Measurements from ENCODE around the gene PILRA. TPM values are rescaled to one million over a fixed set of nuclear protein-coding genes. Genes with fewer than 3 reads are reported as not detected.
"Not testable (repeated sequence)": the region's sequence is repeated elsewhere in the genome, so short reads cannot be mapped to it uniquely, and the experiment has no call there.

The PILRA gene
- total and polyA plus RNA-seq, 4 donors = 1.5 to 3.5 (median 3.1) TPM

GRCh38 chr7:100372256-100372655, 1.0 kb upstream of the PILRA start:
- no peaks in the 10 kb centered on the region for H3K9me3 ChIP-seq (ENCODE audit: control insufficient read depth in 4 of 4, low read length in 3 of 4)

GRCh38 chr7:100372694-100373093, 593 bp upstream of the PILRA start:
- TF ChIP-seq YY1 (IDR thresholded peaks at IDR 0.05) = no peak
- TF ChIP-seq SP1 (IDR thresholded peaks at IDR 0.05) = no peak
- DNase-seq (ENCODE audit: low spot score) = no peak
- H3K9ac ChIP-seq (ENCODE audit: low read depth in 1 of 2, low read length in 2 of 2) = no peak overlapping the region
- H3K9me3 ChIP-seq (ENCODE audit: control insufficient read depth in 4 of 4, low read length in 3 of 4) = no peaks in the 10 kb centered on the region
- 61% methylated on average over 6 of the region's 6 CpGs for WGBS
- no peaks in the 10 kb centered on the region for H3K4me1 ChIP-seq (ENCODE audit: control insufficient read depth in 4 of 4, insufficient read depth in 4 of 4, low read length in 3 of 4)
- H3K4me3 ChIP-seq (ENCODE audit: low read depth in 1 of 3, low read length in 3 of 3) = no peak overlapping the region
- peak overlapping the region; percentile 57 to 72 for H3K27ac ChIP-seq (ENCODE audit: low read depth in 1 of 2, low read length in 2 of 2)
- H3K36me3 ChIP-seq (ENCODE audit: control insufficient read depth in 4 of 4, insufficient read depth in 3 of 4, low read depth in 1 of 4, low read length in 3 of 4) = peaks cover 0 to under 1% (median 0%) of the 10 kb centered on the region in 4 donors
- no peaks in the 10 kb centered on the region for H3K27me3 ChIP-seq (ENCODE audit: control insufficient read depth in 4 of 4, insufficient read depth in 4 of 4, low read length in 3 of 4)

More at GRCh38 chr7:100372256-100372655, 1.0 kb upstream of the PILRA start:
- no peak for DNase-seq (ENCODE audit: low spot score)
- no peak for TF ChIP-seq RXRA (IDR thresholded peaks at IDR 0.05)
- TF ChIP-seq YY1 (IDR thresholded peaks at IDR 0.05) = no peak
- TF ChIP-seq FOXA1 (IDR thresholded peaks at IDR 0.05) = no peak
- TF ChIP-seq GABPA (IDR thresholded peaks at IDR 0.05 in 1 of 2, conservative IDR thresholded peaks at IDR 0.05 in 1 of 2) = no peak
- no peak for TF ChIP-seq HNF4A (conservative IDR thresholded peaks at IDR 0.05)
- no peak for TF ChIP-seq ZBTB33 (IDR thresholded peaks at IDR 0.05)
- TF ChIP-seq REST (IDR thresholded peaks at IDR 0.05) = no peak
- TF ChIP-seq RAD21 (IDR thresholded peaks at IDR 0.05) = no peak
- no peak overlapping the region for H3K9ac ChIP-seq (ENCODE audit: low read depth in 1 of 2, low read length in 2 of 2)
- no peaks in the 10 kb centered on the region for H3K27me3 ChIP-seq (ENCODE audit: control insufficient read depth in 4 of 4, insufficient read depth in 4 of 4, low read length in 3 of 4)
- no peaks in the 10 kb centered on the region for H3K4me1 ChIP-seq (ENCODE audit: control insufficient read depth in 4 of 4, insufficient read depth in 4 of 4, low read length in 3 of 4)
- H3K36me3 ChIP-seq (ENCODE audit: control insufficient read depth in 4 of 4, insufficient read depth in 3 of 4, low read depth in 1 of 4, low read length in 3 of 4) = peaks cover 0 to 5% (median 0%) of the 10 kb centered on the region in 4 donors
- WGBS = 51% methylated on average over 8 of the region's 8 CpGs
- H3K27ac ChIP-seq (ENCODE audit: low read depth in 1 of 2, low read length in 2 of 2) = peak overlapping the region; percentile 57 to 72
- H3K4me3 ChIP-seq (ENCODE audit: low read depth in 1 of 3, low read length in 3 of 3) = no peak overlapping the region

- H3K4me1 ChIP-seq (ENCODE audit: control insufficient read depth in 4 of 4, insufficient read depth in 4 of 4, low read length in 3 of 4); H3K36me3 ChIP-seq (ENCODE audit: control insufficient read depth in 4 of 4, insufficient read depth in 3 of 4, low read depth in 1 of 4, low read length in 3 of 4); H3K9ac ChIP-seq (ENCODE audit: low read depth in 1 of 2, low read length in 2 of 2); H3K27me3 ChIP-seq (ENCODE audit: control insufficient read depth in 4 of 4, insufficient read depth in 4 of 4, low read length in 3 of 4); H3K4me3 ChIP-seq (ENCODE audit: low read depth in 1 of 3, low read length in 3 of 3); H3K9me3 ChIP-seq (ENCODE audit: control insufficient read depth in 4 of 4, low read length in 3 of 4); DNase-seq (ENCODE audit: low spot score): not testable (repeated sequence)
- peak overlapping the region; percentile 38 to 40 for H3K27ac ChIP-seq (ENCODE audit: low read depth in 1 of 2, low read length in 2 of 2)
- 83% methylated on average over 15 of the region's 15 CpGs for WGBS
These were observed 747 bp downstream of the PILRA start for GRCh38 chr7:100373870-100374598.
